ENCODE measurements around the gene AGMO.
A peak's percentile ranks its signal among the peaks of the same experiment; 100 is the strongest.

Gene AGMO

GRCh38 chr7:15199482-15199881 lies 362.3 kb downstream of the AGMO start:
- peak; percentile 13 for DNase-seq

GRCh38 chr7:15197042-15197977 lies 364.5 kb downstream of the AGMO start:
- no peak for DNase-seq

- DNase-seq, result no peak
Measured at GRCh38 chr7:15178065-15178464, 383.8 kb downstream of the AGMO start.

GRCh38 chr7:15176089-15176488 lies 385.7 kb downstream of the AGMO start:
- no peak for DNase-seq

- no peak for DNase-seq
Measured at GRCh38 chr7:15175152-15175551, 386.7 kb downstream of the AGMO start.

- no peak for DNase-seq
Measured at GRCh38 chr7:15174485-15174884, 387.3 kb downstream of the AGMO start.

- DNase-seq, result no peak
Measured at GRCh38 chr7:15168489-15168888, 393.3 kb downstream of the AGMO start.

- DNase-seq, result no peak
Measured at GRCh38 chr7:15167912-15168311, 393.9 kb downstream of the AGMO start.

- DNase-seq, result no peak
Measured at GRCh38 chr7:15166620-15167019, 395.2 kb downstream of the AGMO start.

GRCh38 chr7:15159261-15159660 lies 402.6 kb downstream of the AGMO start:
- DNase-seq, result no peak

GRCh38 chr7:15158141-15158810 lies 403.5 kb downstream of the AGMO start:
- no peak for DNase-seq

All from midbrain (tissue), 1 donor.